ENCODE results near the gene ANXA4.
"Not testable (repeated sequence)": the region's sequence is repeated elsewhere in the genome, so short reads cannot be mapped to it uniquely, and the experiment has no call there.

The ANXA4 gene

GRCh38 chr2:69755862-69756467 lies 14.0 kb downstream of the ANXA4 start:
- no peak for TF ChIP-seq CTCF (conservative IDR thresholded peaks at IDR 0.05; ENCODE audit: low read depth)
- H3K27ac ChIP-seq = no peak overlapping the region
- peak; percentile 83 for DNase-seq (ENCODE audit: low spot score)
- CTCF ChIA-PET = interaction anchor here (0.5 to 1.0 kb wide), 4 partner anchors 33 to 905 kb away, joined by 3 to 4 read pairs (median 4); no protein-coding TSS in a partner anchor
- POLR2A ChIA-PET (ENCODE audit: low non-redundant PET) = interaction anchor here (0.6 to 1.0 kb wide), 2 partner anchors 10 to 14 kb away, joined by 3 to 5 read pairs; partner anchors contain the start of gene ANXA4

GRCh38 chr2:69762025-69762424 lies 20.1 kb downstream of the ANXA4 start:
- DNase-seq (ENCODE audit: low spot score) = no peak
- H3K27ac ChIP-seq = no peak overlapping the region
- POLR2A ChIA-PET (ENCODE audit: low non-redundant PET) = no interaction called here
- CTCF ChIA-PET = interaction anchor here (0.6 to 1.1 kb wide), 3 partner anchors 15 to 37 kb away, joined by 3 to 7 read pairs (median 4); no protein-coding TSS in a partner anchor
- TF ChIP-seq CTCF (conservative IDR thresholded peaks at IDR 0.05; ENCODE audit: low read depth) = no peak

GRCh38 chr2:69762513-69763494 lies 20.9 kb downstream of the ANXA4 start:
- ChIA-PET POLR2A (ENCODE audit: low non-redundant PET) (no interaction called here), CTCF (no interaction called here)
- H3K27ac ChIP-seq = peak overlapping the region; percentile 46; the same call in 1 of the 2 replicates
- DNase-seq (ENCODE audit: low spot score) = no peak
- no peak for TF ChIP-seq CTCF (conservative IDR thresholded peaks at IDR 0.05; ENCODE audit: low read depth)

- DNase-seq (ENCODE audit: low spot score); CTCF ChIA-PET; H3K27ac ChIP-seq; POLR2A ChIA-PET (ENCODE audit: low non-redundant PET): not testable (repeated sequence)
Measured at GRCh38 chr2:69763831-69764230, 21.9 kb downstream of the ANXA4 start.

GRCh38 chr2:69764286-69765095 lies 22.6 kb downstream of the ANXA4 start:
- no peak for DNase-seq (ENCODE audit: low spot score)
- no peak overlapping the region for H3K27ac ChIP-seq
- ChIA-PET CTCF (no interaction called here), POLR2A (ENCODE audit: low non-redundant PET) (interaction anchor here (0.6 kb wide), 1 partner anchor 23 kb away, joined by 3 read pairs; no protein-coding TSS in a partner anchor)
- no peak for TF ChIP-seq CTCF (conservative IDR thresholded peaks at IDR 0.05; ENCODE audit: low read depth)

GRCh38 chr2:69765096-69765380 lies 23.1 kb downstream of the ANXA4 start:
- DNase-seq (ENCODE audit: low spot score) = no peak
- ChIA-PET POLR2A (ENCODE audit: low non-redundant PET) (no interaction called here), CTCF (no interaction called here)
- H3K27ac ChIP-seq = no peak overlapping the region
- TF ChIP-seq CTCF (conservative IDR thresholded peaks at IDR 0.05; ENCODE audit: low read depth) = no peak

All from RWPE1 (cell line).